ENCODE data around the gene PSMD6.

DNA sequence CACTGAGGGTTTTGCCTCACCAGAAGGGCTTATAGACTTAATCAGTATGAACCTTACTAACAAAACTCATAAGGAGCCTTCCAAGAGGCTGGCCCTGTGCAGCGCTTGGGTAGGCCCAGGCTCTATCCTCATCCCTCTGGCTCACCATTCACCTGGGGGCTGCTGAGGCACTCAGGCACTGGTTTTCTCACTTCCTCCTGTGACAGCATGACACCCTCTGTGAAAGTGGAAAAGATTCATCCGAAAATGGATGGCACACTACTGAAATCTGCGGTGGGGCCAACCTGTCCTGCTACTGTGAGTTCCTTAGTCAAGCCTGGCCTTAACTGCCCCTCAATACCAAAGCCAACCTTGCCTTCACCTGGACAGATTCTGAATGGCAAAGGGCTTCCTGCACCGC, 41.3 kb downstream of the PSMD6 start:
- TF ChIP-seq, protein P1, sequence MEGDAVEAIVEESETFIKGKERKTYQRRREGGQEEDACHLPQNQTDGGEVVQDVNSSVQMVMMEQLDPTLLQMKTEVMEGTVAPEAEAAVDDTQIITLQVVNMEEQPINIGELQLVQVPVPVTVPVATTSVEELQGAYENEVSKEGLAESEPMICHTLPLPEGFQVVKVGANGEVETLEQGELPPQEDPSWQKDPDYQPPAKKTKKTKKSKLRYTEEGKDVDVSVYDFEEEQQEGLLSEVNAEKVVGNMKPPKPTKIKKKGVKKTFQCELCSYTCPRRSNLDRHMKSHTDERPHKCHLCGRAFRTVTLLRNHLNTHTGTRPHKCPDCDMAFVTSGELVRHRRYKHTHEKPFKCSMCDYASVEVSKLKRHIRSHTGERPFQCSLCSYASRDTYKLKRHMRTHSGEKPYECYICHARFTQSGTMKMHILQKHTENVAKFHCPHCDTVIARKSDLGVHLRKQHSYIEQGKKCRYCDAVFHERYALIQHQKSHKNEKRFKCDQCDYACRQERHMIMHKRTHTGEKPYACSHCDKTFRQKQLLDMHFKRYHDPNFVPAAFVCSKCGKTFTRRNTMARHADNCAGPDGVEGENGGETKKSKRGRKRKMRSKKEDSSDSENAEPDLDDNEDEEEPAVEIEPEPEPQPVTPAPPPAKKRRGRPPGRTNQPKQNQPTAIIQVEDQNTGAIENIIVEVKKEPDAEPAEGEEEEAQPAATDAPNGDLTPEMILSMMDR (conservative IDR thresholded peaks at IDR 0.05): no peak
- no peak for TF ChIP-seq ZFX (IDR thresholded peaks at IDR 0.05)

Measured in C4-2B (cell line).